Suprapubic skin (tissue), 4 donors: ENCODE data around the gene AADACL2. TPM values are rescaled to one million over a fixed set of nuclear protein-coding genes. Genes with fewer than 3 reads are reported as not detected.

Experiments used
- DNase-seq, 2 donors: peaks; one replicate each; pipeline ENCODE4 v3.0.0-alpha.2; 2019; ENCODE audit warnings: low spot score in 2 of 2
- H3K27ac ChIP-seq: fragments of 200-600 bp; sonication (generic); one replicate; pipeline ENCODE4 v1.5.1; 2019
- H3K27me3 ChIP-seq: fragments of 200-600 bp; sonication (generic); one replicate; pipeline ENCODE4 v1.5.1; 2019
- H3K36me3 ChIP-seq: fragments of 200-600 bp; sonication (generic); one replicate; pipeline ENCODE4 v1.5.1; 2019
- H3K4me1 ChIP-seq: fragments of 200-600 bp; sonication (generic); one replicate; pipeline ENCODE4 v1.5.1; 2019
- H3K4me3 ChIP-seq: fragments of 200-600 bp; sonication (generic); one replicate; pipeline ENCODE4 v1.5.1; 2019; ENCODE audit warnings: mild to moderate bottlenecking
- H3K9me3 ChIP-seq: fragments of 200-600 bp; sonication (generic); one replicate; pipeline ENCODE4 v1.5.1; 2019
- CTCF ChIP-seq, 2 donors: fragments of 200-600 bp in 1 of 2; fragments of 450-650 bp in 1 of 2; sonication (generic) in 1 of 2; IDR thresholded peaks; one replicate each; pipeline ENCODE4 v1.5.1; 2016 to 2019; ENCODE audit warnings: antibody characterized with exemption in 2 of 2, mild to moderate bottlenecking in 1 of 2, moderate library complexity in 1 of 2
- EP300 ChIP-seq: sonication (generic); formaldehyde crosslinking; IDR thresholded peaks from one replicate; pipeline ENCODE4 v1.6.1; 2017; ENCODE audit warnings: antibody characterized with exemption
- POLR2A ChIP-seq, 2 donors: fragments of 450-650 bp; IDR thresholded peaks; one replicate each; pipeline ENCODE4 v1.6.1; 2017; ENCODE audit warnings: antibody characterized with exemption in 2 of 2, mild to moderate bottlenecking in 2 of 2, moderate library complexity in 2 of 2
- POLR2AphosphoS5 ChIP-seq, 3 donors: sonication (generic); formaldehyde crosslinking; IDR thresholded peaks; one replicate each; pipeline ENCODE4 v1.6.1; 2017; ENCODE audit warnings: antibody characterized with exemption in 3 of 3
- WGBS: methylation state at CpG from one replicate; pipeline ENCODE4 v1.1.5; 2018; 5-methylcytosine and 5-hydroxymethylcytosine counted together
- total RNA-seq, 4 donors: library from RNA; depleted of rRNA; stranded (reverse); fragments of >200 nt; gene quantifications; one replicate each; pipeline ENCODE4 v1.1.0, GENCODE V29; 2016

Gene AADACL2
- total RNA-seq, 4 donors from 2014 or later = 23.9 to 73.3 (median 49.6) TPM

- Histone ChIP-seq H3K4me3 (no peak overlapping the region), H3K27ac (no peak overlapping the region), H3K36me3 (no peaks in the 10 kb centered on the region), H3K27me3 (no peaks in the 10 kb centered on the region), H3K9me3 (no peaks in the 10 kb centered on the region), H3K4me1 (no peaks in the 10 kb centered on the region)
- no peak for TF ChIP-seq EP300
- no peak for TF ChIP-seq POLR2AphosphoS5 (IDR thresholded peaks at IDR 0.05)
- no peak for TF ChIP-seq CTCF (IDR thresholded peaks at IDR 0.05)
- TF ChIP-seq POLR2A (IDR thresholded peaks at IDR 0.05) = no peak
- DNase-seq = no peak
- 91% methylated on average over 2 of the region's 2 CpGs for WGBS
Measured at GRCh38 chr3:151800431-151800830, 66.7 kb downstream of the AADACL2 start.

GRCh38 chr3:151804267-151804666 lies 70.5 kb downstream of the AADACL2 start:
- H3K4me1 ChIP-seq = no peaks in the 10 kb centered on the region
- H3K27me3 ChIP-seq = no peaks in the 10 kb centered on the region
- no peaks in the 10 kb centered on the region for H3K36me3 ChIP-seq
- H3K9me3 ChIP-seq = no peaks in the 10 kb centered on the region
- WGBS = 42% methylated on average over 1 of the region's 1 CpG
- TF ChIP-seq EP300 (no peak), POLR2AphosphoS5 (IDR thresholded peaks at IDR 0.05) (no peak), POLR2A (IDR thresholded peaks at IDR 0.05) (no peak)
- H3K27ac ChIP-seq = no peak overlapping the region
- no peak overlapping the region for H3K4me3 ChIP-seq
- DNase-seq = no peak

GRCh38 chr3:151806838-151807237 lies 73.1 kb downstream of the AADACL2 start:
- no peaks in the 10 kb centered on the region for H3K36me3 ChIP-seq
- no peaks in the 10 kb centered on the region for H3K4me1 ChIP-seq
- no peak overlapping the region for H3K27ac ChIP-seq
- H3K27me3 ChIP-seq = no peaks in the 10 kb centered on the region
- no peak for DNase-seq
- 92% methylated on average over 15 of the region's 15 CpGs for WGBS
- no peaks in the 10 kb centered on the region for H3K9me3 ChIP-seq
- no peak overlapping the region for H3K4me3 ChIP-seq
- TF ChIP-seq CTCF (IDR thresholded peaks at IDR 0.05) = no peak
- no peak for TF ChIP-seq POLR2A (IDR thresholded peaks at IDR 0.05)
- no peak for TF ChIP-seq POLR2AphosphoS5 (IDR thresholded peaks at IDR 0.05)
- no peak for TF ChIP-seq EP300

Other genes starting within 250 kb of the AADACL2 start
- 10 to 100 TPM in 3 of 4 donors, 1 to 10 TPM in 1; 2.7 to 19.1 (median 14.0) TPM for gene AADAC, start 80.2 kb downstream of the AADACL2 start, total RNA-seq
- 1 to 10 TPM in 3 of 4 donors, under 1 TPM in 1; 0.79 to 2.2 (median 1.4) TPM for gene SUCNR1, start 139.7 kb downstream of the AADACL2 start, total RNA-seq